Bladder microvascular endothelial cell (primary cell): Measurements from ENCODE around the gene DGKK. TPM values are rescaled to one million over a fixed set of nuclear protein-coding genes. Genes with fewer than 3 reads are reported as not detected.

ENCODE experiments used
- total RNA-seq: library from RNA; depleted of rRNA; stranded (reverse); fragments of >200 nt; gene quantifications from 2 replicates; pipeline ENCODE4 v1.2.3, GENCODE V29; 2014

The DGKK gene
- total RNA-seq = not detected in 2 replicates

DNA sequence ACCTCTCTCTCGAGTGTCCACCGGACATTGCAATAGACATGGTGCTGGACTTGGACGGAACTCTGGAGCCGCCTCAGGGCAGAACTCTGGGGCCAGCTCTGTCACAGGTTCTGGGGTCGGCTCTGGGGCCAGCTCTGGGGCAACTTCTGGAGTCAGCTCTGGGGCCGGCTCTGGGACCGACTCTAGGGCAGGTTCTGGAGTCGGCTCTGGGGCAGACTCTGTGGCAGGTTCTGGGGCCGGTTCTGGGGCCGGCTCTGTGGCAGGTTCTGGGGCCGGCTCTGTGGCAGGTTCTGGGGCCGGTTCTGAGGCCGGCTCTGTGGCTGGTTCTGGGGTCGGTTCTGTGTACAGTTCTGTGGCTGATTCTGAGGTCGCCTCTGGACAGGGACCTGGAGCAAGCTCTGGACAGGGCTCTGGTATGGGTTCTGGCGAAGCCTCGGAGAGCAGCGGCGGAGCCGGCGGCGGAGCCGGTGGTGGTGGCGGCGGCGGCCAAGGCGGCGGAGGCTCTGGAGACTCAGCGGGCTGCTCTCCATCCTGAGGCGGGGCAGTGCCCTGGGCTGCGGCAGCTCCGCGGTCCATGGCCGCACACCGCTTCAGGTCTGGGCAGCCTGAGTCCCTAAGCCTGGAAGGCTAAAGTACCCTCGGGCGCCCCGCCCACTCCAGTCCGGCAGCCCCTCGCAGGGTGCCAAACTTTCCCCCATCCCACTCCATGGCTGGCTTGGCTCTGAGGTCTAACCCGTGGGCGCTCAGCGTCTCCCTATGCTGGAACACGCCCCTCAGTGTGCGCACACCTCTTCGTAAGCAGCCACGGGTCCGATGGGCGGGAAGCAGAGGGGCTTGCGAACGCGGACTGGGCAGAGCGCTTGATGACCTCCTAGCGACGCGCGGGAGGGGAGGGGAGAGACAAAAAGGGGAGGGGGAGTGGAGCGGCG, at the start of gene DGKK:
TSS of gene DGKK (minus strand) at position 723 of the 929 bp plus-strand sequence. CDS start at position 576, 147 bp downstream.

